Measurements from ENCODE around the gene SPATA31D4. TPM values are rescaled to one million over a fixed set of nuclear protein-coding genes. Genes with fewer than 3 reads are reported as not detected.

Gene SPATA31D4
- polyA plus RNA-seq, 10 donors, result not detected

- no peak for DNase-seq
Measured at GRCh38 chr9:81964218-81965171, 36.3 kb downstream of the SPATA31D4 start.

- no peak for DNase-seq
Measured at GRCh38 chr9:81968026-81968425, 39.8 kb downstream of the SPATA31D4 start.

- DNase-seq, result no peak
Measured at GRCh38 chr9:81969971-81970370, 41.7 kb downstream of the SPATA31D4 start.

GRCh38 chr9:81971727-81972126 lies 43.5 kb downstream of the SPATA31D4 start:
- DNase-seq, result no peak

DNA sequence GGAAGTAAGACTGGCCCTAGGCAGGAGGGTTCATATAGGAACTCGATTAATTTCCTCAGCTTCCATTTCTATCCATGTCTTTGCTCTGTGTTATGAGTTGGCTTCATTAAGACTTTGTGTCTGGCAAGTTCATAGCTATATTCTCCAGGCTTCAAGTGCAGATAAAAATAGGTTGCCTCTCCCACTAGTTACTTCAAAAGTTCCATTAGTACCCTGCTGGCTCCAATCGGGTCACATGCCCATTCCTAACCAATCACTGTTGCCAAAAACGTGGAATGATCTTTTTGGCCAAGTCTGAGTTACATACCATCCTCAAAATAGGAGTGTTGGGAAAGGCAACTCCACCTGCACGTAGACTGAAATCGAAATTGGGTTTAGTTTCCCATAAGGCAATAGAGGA lies 46.5 kb downstream of the SPATA31D4 start:
- DNase-seq, result no peak

GRCh38 chr9:81976351-81976750 lies 48.1 kb downstream of the SPATA31D4 start:
- DNase-seq, result no peak

- no peak for DNase-seq
Measured at GRCh38 chr9:81979196-81979595, 51.0 kb downstream of the SPATA31D4 start.

GRCh38 chr9:81980568-81980967 lies 52.3 kb downstream of the SPATA31D4 start:
- no peak for DNase-seq

GRCh38 chr9:81981883-81982282 lies 53.7 kb downstream of the SPATA31D4 start:
- DNase-seq, result no peak

Other genes with a start within 250 kb of the SPATA31D4 start
- gene TLE1, start 238.9 kb upstream of the SPATA31D4 start, polyA plus RNA-seq (ENCODE audit: insufficient read length in 10 of 10), result 10 to 100 TPM; 48.3 to 65.7 (median 54.9) TPM
- gene SPATA31D3, start 15.1 kb downstream of the SPATA31D4 start, polyA plus RNA-seq (ENCODE audit: insufficient read length in 10 of 10), result not detected
- not detected for gene SPATA31D1, start 60.3 kb downstream of the SPATA31D4 start, polyA plus RNA-seq (ENCODE audit: insufficient read length in 10 of 10)